ENCODE measurements around the gene PRIM2. TPM values are rescaled to one million over a fixed set of nuclear protein-coding genes. Genes with fewer than 3 reads are reported as not detected.
A peak's percentile ranks its signal among the peaks of the same experiment; 100 is the strongest.

The PRIM2 gene
- total and polyA plus RNA-seq, 9 of the 15 experiments (the other 6 are each of a cell fraction or from before 2014, with no cell fraction given) = 19.8 to 57.5 (median 33.4) TPM

- no peak for TF ChIP-seq USF2 (CRISPR knock-in tag; IDR thresholded peaks at IDR 0.05)
- TF ChIP-seq EZH2 (IDR thresholded peaks at IDR 0.05; ENCODE audit: borderline replicate concordance, low read depth, low read length) = no peak
- TF ChIP-seq GABPB1 (CRISPR knock-in tag; IDR thresholded peaks at IDR 0.05) = no peak
- no peak for TF ChIP-seq PCBP1 (IDR thresholded peaks at IDR 0.05; ENCODE audit: low read depth, low read length, poor library complexity, severe bottlenecking)
- no peak for TF ChIP-seq HOMEZ (CRISPR knock-in tag; IDR thresholded peaks at IDR 0.05)
- TF ChIP-seq TOE1 (IDR thresholded peaks at IDR 0.05; ENCODE audit: borderline replicate concordance) = 0 out of 2 replicates have a peak, but pooled peaks have one; percentile 14
- no peak for TF ChIP-seq TOE1 (CRISPR knock-in tag; IDR thresholded peaks at IDR 0.05; ENCODE audit: borderline replicate concordance, low read depth)
- TF ChIP-seq SMARCA5 (IDR thresholded peaks at IDR 0.05) = no peak
- peak in 1 of 2 experiments; percentile 86; a peak in 2 of 4 replicates for TF ChIP-seq TEAD1 (CRISPR knock-in tag; IDR thresholded peaks at IDR 0.05)
- TF ChIP-seq KDM1A (IDR thresholded peaks at IDR 0.05) = 0 out of 4 replicates have a peak, but pooled peaks of 1 of the 2 experiments have one; percentile 23
- no peak for TF ChIP-seq SAFB2 (IDR thresholded peaks at IDR 0.05; ENCODE audit: borderline replicate concordance, low read depth, low read length, severe bottlenecking)
- TF ChIP-seq YY1 (IDR thresholded peaks at IDR 0.05; ENCODE audit: borderline replicate concordance in 1 of 3, control insufficient read depth in 1 of 3, extremely low read depth in 1 of 3, insufficient read depth in 3 of 3, insufficient read length in 1 of 3, insufficient replicate concordance in 2 of 3, low read depth in 1 of 3, low read length in 2 of 3) = peak in 1 of 3 experiments; percentile 7
- TF ChIP-seq, protein P1, sequence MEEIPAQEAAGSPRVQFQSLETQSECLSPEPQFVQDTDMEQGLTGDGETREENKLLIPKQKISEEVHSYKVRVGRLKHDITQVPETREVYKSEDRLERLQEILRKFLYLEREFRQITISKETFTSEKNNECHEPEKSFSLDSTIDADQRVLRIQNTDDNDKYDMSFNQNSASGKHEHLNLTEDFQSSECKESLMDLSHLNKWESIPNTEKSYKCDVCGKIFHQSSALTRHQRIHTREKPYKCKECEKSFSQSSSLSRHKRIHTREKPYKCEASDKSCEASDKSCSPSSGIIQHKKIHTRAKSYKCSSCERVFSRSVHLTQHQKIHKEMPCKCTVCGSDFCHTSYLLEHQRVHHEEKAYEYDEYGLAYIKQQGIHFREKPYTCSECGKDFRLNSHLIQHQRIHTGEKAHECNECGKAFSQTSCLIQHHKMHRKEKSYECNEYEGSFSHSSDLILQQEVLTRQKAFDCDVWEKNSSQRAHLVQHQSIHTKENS (CRISPR knock-in tag; IDR thresholded peaks at IDR 0.05) = no peak
- TF ChIP-seq ZNF696 (CRISPR knock-in tag; conservative IDR thresholded peaks at IDR 0.05) = no peak
- TF ChIP-seq ZZZ3 (IDR thresholded peaks at IDR 0.05) = no peak
- TF ChIP-seq, protein P2, sequence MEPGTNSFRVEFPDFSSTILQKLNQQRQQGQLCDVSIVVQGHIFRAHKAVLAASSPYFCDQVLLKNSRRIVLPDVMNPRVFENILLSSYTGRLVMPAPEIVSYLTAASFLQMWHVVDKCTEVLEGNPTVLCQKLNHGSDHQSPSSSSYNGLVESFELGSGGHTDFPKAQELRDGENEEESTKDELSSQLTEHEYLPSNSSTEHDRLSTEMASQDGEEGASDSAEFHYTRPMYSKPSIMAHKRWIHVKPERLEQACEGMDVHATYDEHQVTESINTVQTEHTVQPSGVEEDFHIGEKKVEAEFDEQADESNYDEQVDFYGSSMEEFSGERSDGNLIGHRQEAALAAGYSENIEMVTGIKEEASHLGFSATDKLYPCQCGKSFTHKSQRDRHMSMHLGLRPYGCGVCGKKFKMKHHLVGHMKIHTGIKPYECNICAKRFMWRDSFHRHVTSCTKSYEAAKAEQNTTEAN (CRISPR knock-in tag; IDR thresholded peaks at IDR 0.05) = no peak
- TF ChIP-seq MTA3 (IDR thresholded peaks at IDR 0.05; ENCODE audit: borderline replicate concordance) = 0 out of 2 replicates have a peak, but pooled peaks have one; percentile 21
- TF ChIP-seq SMARCE1 (IDR thresholded peaks at IDR 0.05) = no peak
- 0 out of 2 replicates have a peak, but pooled peaks have one; percentile 9 for TF ChIP-seq CTBP1 (IDR thresholded peaks at IDR 0.05; ENCODE audit: borderline replicate concordance)
- TF ChIP-seq TRIM28 (IDR thresholded peaks at IDR 0.05) = peak; percentile 91
- TF ChIP-seq ZEB2 (IDR thresholded peaks at IDR 0.05) = no peak
- TF ChIP-seq TBL1XR1 (IDR thresholded peaks at IDR 0.05; ENCODE audit: low read length in 2 of 2) = no peak
- TF ChIP-seq FOXP1 (CRISPR knock-in tag; IDR thresholded peaks at IDR 0.05) = no peak
These were observed 810 bp upstream of the PRIM2 start (continued) for GRCh38 chr6:57316581-57317059.
